NCI-H748 treated with DMSO at 0.1 percent for 48 hours (cell line): ENCODE results near the gene RPP30.

Experiments used
- DNase-seq: peaks from one replicate; lab custom pipeline; 2025; lab: John Stamatoyannopoulos, UW

Gene RPP30

DNA sequence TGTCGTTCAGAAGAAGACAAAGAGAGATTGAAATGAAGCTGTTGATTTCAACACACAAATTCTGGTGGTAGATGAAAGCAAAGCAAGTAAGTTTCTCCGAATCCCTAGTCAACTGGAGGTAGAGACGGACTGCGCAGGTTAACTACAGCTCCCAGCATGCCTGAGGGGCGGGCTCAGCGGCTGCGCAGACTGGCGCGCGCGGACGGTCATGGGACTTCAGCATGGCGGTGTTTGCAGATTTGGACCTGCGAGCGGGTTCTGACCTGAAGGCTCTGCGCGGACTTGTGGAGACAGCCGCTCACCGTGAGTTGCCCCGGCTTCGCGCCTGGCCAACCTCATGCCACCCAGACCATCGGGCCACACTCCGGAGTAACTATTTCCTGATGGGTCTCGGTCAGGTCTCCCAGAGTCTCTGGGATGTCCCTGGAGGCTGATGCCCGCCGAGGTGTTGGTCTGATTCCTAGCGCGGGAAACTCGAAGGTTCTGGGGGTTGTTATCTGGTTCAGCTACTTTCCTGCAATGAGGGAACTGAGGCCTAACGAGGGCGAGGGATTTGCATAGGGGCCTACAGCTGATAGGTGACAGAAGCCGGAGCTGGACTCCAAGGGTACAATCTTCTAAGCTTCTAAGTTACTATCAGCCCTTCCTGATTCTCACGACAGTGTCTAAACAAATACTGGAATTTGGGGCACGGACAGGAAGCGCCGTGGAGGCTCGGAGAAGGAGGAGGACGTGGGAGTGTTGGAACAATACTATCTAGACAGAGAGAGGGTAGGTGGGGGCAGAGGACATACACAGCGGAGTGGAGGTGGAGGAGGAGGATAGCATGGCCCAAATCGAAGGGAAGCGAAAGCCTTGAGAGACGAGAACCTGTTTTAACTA is at the start of gene RPP30:
Gene RPP30, plus strand, starts transcription at position 209 of the 882 bp plus-strand sequence. Its CDS starts 13 bp downstream, at position 222.
- DNase-seq, result peak; percentile 52

DNA sequence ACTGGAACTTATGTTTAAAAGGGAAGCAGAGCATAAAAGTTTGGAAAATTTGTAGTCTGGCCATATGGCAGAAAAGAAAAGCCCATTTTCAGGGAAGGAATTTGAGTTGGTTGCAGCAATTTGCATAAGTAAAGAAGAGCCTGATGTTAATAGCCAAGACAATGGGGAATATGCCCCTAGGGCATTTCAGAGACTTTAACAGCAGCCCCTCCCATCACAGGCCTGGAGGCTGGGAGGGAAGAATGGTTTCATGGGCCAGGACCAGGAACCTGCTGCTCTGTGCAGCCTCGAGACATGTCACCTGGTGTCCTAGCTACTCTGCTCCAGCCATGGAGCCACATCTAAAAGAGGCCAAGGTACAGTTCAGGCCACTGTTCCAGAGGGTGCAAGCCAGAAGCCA is 49.3 kb upstream of the RPP30 start:
- DNase-seq, result no peak

DNA sequence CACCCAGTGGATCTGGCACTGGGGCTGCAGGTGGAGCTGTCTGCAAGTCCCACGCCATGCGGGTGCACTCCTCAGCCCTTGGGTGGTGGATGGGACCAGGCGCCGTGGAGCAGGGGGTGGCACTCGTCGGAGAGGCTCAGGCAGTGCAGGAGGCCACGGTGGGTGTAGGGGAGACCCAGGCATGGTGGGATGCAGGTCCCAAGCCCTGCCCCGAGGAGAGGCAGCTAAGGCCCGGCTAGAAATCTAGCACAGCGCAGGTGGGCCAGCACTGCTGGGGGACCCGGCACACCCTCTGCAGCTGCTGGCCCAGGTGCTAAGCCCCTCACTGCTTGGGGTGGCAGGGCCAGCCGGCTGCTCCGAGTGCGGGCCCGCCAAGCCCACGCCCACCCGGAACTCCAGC is 39.7 kb upstream of the RPP30 start:
- DNase-seq, result no peak

DNA sequence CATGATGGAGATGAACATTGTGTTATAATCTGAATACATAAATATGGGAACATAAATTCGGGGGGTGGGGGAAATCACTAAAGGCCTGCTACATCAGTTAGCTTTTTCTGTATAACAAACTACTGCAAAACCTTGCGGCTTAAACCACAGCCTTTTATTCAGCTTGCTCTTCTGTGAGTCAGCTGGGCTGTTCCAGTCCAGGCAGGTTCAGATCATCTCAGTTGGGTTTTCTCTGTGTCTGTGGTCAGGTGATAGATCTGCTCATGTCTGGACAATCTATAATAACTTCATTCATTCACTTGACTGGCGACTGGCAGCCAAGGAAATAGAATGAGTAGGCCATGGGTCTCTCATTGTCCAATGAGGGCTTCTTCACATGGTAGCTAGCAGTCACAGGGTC is 37.4 kb upstream of the RPP30 start:
- DNase-seq, result no peak

DNA sequence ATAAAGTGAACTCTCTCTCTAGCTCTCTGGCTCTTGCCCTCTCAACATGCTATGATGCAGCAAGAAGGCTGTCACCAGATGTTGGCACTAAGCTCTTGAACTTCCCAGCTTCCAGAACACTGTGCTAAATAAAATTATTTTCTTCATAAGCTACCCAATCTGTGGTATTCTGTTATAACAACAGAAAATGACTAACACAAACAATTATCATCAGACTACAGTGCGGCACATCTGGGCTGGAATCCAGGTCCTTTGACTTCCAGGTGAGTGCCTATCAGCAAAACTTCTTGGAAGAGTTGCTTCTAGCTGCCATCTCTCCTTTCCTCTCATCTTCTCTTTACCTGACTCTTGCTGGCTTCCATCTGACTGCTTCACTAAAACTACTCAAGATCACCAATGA is 34.3 kb upstream of the RPP30 start:
- DNase-seq, result no peak

DNA sequence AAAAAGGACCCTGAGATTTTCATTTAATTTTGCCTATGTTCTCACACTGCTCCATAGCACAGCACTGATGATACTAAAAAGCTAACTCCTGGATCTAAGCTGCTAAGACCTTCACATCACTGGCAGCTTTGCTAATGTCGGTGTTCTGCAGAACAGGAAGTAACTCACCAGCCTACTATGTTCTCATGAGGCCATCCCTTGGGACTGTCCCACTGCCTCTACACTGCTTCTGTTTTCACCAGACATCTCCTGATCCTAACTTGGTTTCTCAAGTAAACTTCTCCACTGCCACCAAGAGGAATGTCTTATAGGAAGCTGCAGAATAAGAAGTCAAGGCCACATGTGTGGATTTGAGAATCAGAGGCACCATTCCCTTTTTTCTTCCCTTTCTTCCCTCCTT is 29.0 kb upstream of the RPP30 start:
- no peak for DNase-seq

DNA sequence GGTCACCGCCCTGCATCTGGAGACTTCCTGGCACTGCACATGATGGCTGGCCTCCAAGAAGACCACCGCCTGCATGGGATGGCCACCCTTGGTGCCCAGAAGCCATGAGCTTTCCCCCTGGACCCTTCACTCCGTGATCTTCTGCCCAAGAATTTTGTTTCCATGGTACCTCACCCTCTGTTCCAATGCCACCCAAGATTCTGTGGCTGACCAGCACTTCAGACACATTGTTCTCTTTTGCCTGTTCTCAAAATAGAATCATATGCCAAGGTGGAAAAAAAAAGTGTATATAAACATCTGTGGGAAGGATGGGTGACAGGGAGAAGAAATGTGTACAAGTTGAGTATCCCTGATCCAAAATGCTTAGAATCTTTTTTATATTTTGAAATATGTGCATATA is 26.0 kb upstream of the RPP30 start:
- no peak for DNase-seq

DNA sequence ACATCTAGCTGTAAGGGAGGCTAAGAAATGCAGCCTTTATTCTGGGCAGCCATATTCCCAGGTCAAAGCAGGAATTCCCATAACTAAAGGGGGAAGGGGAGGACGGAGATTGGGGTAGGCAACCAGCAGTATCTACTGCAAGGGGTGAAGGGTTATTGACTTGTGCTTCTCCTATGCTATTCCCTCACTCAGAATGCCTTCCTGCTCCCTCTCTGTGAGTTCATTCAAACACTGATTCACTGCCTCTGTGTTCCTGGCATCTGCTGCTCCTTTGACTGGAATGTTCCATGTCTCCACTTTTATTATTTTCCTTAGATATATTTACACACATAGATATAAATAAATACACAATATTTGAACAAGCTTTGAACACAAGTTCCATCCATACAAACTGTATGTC is 25.0 kb upstream of the RPP30 start:
- DNase-seq, result no peak

DNA sequence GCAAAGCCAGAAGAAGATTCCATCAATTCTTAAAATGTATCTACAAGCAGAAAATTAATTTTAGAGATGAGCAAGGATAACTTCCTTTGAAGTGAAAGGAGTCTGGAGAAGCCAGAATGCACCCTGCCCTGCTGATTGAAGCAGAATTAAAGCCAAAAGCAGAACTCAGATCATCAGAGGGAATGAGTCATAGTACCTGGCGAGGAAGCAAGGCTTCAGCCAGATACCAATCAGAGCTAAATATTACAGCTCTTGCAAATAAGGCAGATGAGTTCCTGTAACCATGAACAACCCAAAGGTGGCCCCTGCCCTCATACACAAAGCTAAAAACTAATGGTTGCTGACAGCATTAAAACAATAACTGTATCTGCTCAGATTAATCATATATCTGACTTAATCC is 24.3 kb upstream of the RPP30 start:
- no peak for DNase-seq

DNA sequence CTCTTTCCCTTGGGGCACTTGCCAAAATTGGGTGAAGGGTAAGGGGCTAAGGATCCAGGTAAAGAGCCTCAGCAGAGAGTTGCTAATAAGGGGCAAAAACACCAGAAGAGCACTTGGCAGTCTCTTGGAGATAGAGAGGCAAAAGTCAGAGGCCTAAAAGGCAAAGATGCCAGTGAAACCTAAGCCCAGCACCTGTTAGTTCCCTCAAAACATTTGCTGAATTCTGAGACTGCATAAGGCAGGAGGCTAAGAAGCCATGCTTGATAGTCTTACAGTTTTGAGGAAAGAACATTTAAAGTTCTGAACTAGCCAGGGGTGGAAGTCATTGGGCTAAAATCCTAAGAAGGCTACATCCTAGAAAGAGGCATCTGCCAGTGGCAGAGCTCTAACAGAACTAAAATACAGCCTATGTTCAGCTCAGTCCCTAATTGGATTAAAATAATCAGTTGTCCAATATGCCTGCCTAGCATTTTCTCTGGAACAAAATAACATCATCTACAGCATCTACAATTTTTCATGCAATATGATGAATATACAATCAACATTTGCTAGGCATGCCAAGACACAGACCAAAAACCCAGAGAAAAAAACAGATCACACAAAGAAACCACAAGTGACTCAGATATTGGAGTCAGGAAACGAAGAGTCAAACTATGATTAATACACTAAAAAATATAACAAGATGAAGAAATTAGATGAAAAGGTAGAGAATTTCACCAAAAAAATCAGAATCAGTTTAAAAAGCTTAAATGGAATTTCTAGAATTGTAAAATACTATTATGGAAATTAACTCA is 21.6 kb upstream of the RPP30 start:
- no peak for DNase-seq

DNA sequence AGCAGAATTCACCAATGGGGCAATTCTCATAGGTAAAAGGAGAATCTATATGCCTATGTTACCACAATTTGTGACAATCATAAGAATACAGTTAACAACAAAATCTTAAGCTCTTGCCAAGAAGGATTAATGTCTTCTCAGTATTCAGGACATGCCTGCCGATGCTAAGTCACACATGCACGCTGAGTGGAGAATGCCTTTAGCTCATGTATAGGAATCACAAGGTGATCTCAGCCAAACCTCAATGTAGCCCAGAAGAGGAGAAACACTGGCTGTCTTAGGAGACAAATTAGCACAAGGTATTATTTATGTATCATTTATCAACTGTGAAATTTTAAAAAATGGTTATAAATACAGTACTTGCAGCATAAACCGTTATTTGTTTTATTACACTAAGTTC is 16.6 kb upstream of the RPP30 start:
- no peak for DNase-seq

DNA sequence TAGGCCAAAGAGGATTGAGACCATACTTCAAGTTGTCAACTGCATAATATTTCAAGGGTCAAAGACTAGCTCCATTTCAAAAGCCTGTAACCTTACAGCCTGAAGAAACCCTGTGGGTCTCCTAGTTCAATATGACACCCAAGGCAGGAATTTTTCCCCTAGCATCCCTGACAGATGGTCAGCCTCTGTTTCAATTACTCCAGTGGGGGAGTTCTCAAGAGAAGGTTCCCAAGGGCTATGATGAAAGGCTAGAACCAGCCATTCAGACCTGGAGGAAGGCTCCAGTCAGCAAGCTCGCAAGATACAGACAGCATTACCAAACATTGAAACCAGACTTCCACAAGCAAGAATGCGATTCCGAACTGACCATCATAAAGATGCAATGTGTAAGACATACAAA is 15.5 kb upstream of the RPP30 start:
- DNase-seq, result no peak

DNA sequence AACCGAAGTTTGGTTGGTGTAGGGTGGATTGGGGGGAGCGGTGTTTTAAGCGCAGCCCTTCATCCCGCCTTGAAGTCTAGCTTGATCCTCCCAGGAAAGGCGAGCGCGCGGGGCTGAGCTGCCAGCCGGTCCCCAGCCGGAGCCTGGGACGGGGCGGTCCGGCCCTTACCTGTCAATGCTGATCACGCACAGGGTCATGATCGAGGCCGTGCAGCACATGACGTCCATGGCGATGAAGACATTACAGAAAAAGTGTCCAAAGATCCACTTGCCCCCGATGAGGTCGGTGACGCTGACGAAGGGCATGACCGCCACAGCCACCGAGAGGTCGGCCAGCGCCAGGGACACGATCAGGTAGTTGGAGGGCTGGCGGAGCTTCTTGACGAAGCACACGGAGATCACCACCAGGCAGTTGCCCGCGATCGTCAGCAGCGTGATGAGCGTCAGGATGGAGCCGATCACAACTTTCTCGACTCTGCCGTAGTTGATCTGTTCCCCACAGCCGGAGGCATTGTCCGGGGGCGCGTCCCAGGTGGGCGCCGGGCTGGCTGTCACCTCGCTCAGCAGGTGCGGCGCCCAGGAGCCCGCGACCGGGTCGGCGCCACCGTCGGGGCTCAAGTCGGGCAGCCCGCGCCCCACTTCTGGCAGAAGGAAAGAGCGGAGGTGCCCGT is 14.7 kb upstream of the RPP30 start:
- no peak for DNase-seq

DNA sequence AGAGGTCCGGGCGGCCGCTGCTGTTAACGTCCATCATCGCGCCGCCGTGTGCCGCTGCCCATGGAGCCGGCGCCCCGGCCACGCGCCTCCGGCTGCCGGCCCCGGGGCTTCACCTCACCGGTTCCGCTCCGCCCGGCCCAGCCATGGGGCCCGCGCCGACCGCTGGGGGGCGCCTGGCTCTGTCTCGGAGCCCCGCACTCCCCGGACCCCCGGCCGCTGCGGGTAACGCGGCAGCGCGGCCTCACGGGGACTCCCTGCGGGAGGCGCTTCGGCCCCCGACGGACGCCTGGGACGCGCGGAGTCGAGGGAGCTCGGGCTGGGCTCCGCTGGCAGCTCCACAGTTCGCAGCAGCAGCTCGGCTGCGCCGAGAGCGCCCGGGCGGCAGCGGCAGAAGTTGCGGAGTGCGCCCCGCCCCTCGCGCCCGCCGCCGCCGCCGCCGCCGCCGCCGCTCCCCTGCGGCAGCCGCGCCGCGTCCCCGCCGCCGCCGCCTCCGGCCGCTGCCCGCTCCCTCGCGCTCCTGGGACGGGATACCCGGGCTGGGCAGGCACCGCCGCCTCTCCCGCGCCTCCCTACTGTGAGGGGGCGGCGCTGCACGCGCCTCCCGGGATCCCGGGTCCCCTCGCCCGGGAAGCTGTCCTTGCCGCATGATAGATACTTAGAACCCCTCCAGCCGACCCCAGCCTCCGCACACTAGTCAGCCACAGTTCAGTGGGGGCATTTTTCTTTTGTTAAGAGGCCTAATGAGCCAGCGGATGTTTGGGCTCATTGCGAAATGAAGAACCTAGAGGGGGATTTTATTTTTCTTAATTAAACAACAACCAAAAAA is 13.9 kb upstream of the RPP30 start, which contains the start of gene HTR7:
Gene HTR7, minus strand, starts transcription at position 405 of the 826 bp plus-strand sequence. Its CDS starts 368 bp downstream, at position 37.
- no peak for DNase-seq

DNA sequence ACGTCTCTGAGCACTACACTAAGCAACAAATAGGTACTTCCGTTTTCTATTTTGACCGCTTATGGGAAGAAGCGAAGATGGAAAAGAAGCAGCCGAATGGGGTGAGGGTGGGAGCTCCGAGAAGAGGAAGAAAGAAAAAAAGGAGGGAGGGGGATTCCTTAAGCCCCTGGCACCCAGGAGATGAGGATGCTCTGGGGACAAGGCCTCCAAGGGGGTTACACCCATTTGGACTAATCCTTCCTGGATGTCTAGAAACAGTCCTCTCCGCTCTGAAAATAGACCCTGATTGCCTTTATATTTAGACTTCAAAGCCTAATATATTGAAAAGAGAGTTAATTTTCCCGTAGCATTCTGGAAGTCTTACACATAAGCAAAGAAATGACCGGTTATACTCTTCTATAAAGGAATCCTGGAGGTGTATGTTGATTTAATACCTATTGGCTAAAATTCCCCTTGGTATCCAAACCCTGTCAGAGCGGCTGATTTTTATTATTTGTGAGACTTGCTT is 13.3 kb upstream of the RPP30 start:
- no peak for DNase-seq

DNA sequence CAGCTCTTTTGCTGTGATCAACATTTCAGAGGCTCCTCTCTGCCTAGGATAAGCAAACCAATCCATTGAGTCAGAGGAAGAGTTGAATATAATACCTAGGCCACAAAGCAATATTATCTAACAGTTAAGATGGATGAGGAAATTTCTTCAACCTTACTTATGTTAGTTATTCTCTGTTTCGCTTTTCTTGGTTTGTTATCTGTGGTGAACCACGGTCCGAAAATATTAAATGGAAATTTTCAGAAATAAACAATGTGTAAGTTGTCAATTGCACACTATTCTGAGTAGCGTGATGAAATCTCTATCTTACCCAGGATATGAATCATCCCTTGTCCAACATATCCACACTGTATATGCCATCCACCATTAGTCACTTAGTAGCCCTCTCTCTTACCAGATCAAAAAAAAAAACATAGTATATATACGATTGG is 12.4 kb upstream of the RPP30 start:
- no peak for DNase-seq

DNA sequence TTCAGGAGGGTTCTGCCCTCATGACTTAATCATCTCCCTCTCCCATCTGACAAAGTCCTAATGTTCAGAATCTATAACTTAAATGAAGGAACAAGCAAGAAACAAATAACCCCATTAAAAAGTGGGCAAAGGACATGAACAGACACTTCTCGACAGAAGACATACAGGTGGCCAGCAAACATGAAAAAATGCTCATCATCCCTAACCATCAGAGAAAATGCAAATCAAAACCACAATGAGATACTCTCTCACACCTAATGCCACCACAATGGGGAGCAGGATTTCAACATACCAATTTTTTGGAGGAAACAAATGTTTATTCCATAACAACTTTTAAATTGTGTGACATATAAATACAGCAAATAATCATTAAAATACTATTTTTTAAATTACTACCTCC is 11.0 kb upstream of the RPP30 start:
- no peak for DNase-seq

DNA sequence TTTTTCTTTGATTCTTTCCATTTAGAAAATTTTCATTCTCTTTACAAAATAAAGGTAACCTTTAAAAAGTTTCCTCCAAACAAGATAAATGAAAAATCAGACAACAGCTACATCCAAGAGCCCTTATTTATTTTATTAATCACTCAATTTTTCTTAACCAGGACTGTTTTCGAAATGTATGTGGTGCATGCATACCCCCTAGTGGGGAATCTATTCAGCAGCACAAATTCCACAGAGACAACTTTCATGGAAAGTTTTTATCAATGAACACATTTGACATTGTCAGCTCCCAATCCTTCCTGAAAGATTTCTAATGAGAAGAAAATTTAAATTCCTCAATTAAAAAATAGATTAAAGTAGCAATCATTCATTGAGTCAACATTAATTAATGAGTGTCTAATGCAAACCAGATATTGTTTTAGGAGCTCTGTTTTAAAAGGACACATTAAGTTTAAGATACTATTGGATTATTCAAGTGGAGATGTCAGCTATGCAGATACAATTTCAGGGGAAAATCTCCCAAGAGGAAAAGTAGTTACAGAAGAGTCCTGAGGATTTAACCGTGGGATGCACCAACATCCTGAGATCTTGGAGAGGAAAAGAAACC is 8.8 kb upstream of the RPP30 start:
- no peak for DNase-seq

DNA sequence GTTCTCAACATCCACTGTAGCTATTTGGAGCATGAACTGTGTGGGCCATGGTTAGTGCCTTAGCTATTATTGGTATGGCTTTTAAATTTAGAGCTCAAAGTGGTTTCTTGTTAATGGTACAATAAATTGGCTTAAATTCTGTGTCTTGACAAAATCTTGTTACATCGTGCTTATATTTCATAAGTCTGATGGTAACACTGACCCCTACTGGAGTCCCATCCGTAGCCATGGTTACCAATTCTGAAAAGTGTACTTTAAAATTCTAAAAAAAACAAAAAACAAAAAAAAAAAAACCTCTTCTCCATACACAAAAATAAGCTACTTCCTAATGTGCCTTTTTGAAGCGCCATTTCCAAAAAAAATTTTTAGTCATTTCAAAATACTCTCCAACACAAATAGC is 6.4 kb upstream of the RPP30 start:
- no peak for DNase-seq

DNA sequence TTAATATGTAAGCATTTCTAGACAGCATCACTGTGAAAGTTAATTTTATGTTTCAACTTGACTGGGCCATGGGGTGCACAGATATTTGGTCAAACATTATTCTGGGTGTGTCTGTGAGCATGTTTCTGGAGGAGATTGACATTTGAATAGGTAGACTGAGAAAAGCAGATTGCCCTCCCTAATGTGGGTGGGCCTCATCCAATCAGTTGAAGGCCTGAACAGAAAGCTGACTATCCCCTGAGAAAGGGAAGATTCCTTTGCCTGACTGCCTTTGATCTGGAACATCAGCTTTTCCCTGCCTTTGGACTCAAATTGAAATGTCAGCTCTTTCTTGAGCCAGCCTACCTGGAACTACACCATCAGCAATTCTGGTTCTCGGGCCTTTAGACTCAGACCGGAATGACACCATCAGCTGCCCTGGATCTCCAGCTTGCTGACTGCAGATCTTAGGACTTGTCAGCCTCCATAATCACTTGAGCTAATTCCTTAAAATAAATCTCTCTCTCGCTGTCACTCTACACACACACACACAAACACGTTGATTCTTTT is 5.7 kb upstream of the RPP30 start:
- DNase-seq, result no peak

DNA sequence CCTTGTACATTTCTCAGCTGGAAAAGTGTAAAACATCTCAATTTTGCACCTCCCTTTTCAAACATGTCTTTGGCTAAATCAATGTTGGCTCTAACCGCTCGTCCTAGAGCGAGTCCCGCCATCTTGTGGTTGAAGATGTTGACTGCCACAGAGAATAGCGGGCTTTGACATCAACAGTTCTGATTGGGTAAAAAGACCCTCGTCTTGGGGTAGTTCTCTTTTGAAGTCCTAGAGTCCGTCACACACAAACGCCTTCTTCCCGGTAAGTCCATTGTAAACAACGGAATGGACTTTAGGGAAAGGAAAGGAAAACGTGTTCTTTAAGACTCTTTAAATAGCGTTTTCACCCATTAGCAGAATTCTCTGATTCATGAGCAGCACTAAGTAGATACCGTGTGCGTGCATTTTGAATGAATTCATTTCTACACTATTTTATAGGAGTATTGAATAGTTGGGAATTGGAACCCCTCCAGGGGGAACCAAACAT is 452 bp upstream of the RPP30 start:
- DNase-seq, result peak; percentile 33
